Posterior cingulate gyrus (tissue), 11 donors: ENCODE results near the gene FFAR4.
A peak's percentile ranks its signal among the peaks of the same experiment; 100 is the strongest.

Experiments
- DNase-seq, 10 donors: peaks; one replicate each; pipeline versions ENCODE4 v3.0.0 to v3.0.0-alpha.2; 2020 to 2021; ENCODE audit warnings: mixed read lengths in 3 of 10
- intact Hi-C: fragments of 100-400 bp; cut with DNase I; formaldehyde crosslinking; loops from one replicate; pipeline ENCODE4 v1.15.1; 2023

Gene FFAR4

GRCh38 chr10:93568105-93568390 is 1.6 kb downstream of the FFAR4 start:
- peak in 1 of 10 donors; percentile 15 for DNase-seq
- intact Hi-C loops: no loop called here

GRCh38 chr10:93570383-93570782 is 3.9 kb downstream of the FFAR4 start:
- intact Hi-C loops: no loop called here
- DNase-seq: no peak

GRCh38 chr10:93572606-93573005 is 6.1 kb downstream of the FFAR4 start:
- no peak for DNase-seq
- intact Hi-C loops: no loop called here

- no peak for DNase-seq
- intact Hi-C loops: no loop called here
Measured at GRCh38 chr10:93573051-93573909, 6.8 kb downstream of the FFAR4 start.

GRCh38 chr10:93573924-93574323 is 7.5 kb downstream of the FFAR4 start:
- intact Hi-C loops: no loop called here
- DNase-seq: no peak

GRCh38 chr10:93576888-93577287 is 10.4 kb downstream of the FFAR4 start:
- DNase-seq: no peak
- intact Hi-C loops: no loop called here

- intact Hi-C loops: no loop called here
- DNase-seq: no peak
Measured at GRCh38 chr10:93577565-93577964, 11.1 kb downstream of the FFAR4 start.

- no peak for DNase-seq
- intact Hi-C loops: no loop called here
Measured at GRCh38 chr10:93579089-93579488, 12.6 kb downstream of the FFAR4 start.

GRCh38 chr10:93579985-93580711 is 13.7 kb downstream of the FFAR4 start:
- intact Hi-C loops: no loop called here
- no peak for DNase-seq

- intact Hi-C loops: no loop called here
- peak in 5 of 10 donors; percentile 27 to 89 (median 52) for DNase-seq
Measured at GRCh38 chr10:93580828-93581227, 14.4 kb downstream of the FFAR4 start.

GRCh38 chr10:93584445-93584844 is 18.0 kb downstream of the FFAR4 start:
- intact Hi-C loops: no loop called here
- DNase-seq: no peak

- intact Hi-C loops: no loop called here
- peak in 1 of 10 donors; percentile 23 for DNase-seq
Measured at GRCh38 chr10:93589648-93590562, 23.4 kb downstream of the FFAR4 start.

- intact Hi-C loops: no loop called here
- DNase-seq: no peak
Measured at GRCh38 chr10:93590638-93591037, 24.2 kb downstream of the FFAR4 start.

GRCh38 chr10:93591065-93591808 is 24.8 kb downstream of the FFAR4 start:
- intact Hi-C loops: no loop called here
- no peak for DNase-seq

GRCh38 chr10:93593254-93593653 is 26.8 kb downstream of the FFAR4 start:
- intact Hi-C loops: no loop called here
- DNase-seq: no peak

- DNase-seq: no peak
- intact Hi-C loops: no loop called here
Measured at GRCh38 chr10:93593749-93594148, 27.3 kb downstream of the FFAR4 start.

GRCh38 chr10:93594518-93594917 is 28.1 kb downstream of the FFAR4 start:
- DNase-seq: no peak
- intact Hi-C loops: no loop called here

GRCh38 chr10:93595378-93596161 is 29.1 kb downstream of the FFAR4 start:
- DNase-seq: no peak
- intact Hi-C loops: no loop called here

- no peak for DNase-seq
- intact Hi-C loops: no loop called here
Measured at GRCh38 chr10:93596539-93596938, 30.1 kb downstream of the FFAR4 start.
